Measurements from ENCODE around the gene AK1. TPM values are rescaled to one million over a fixed set of nuclear protein-coding genes. Genes with fewer than 3 reads are reported as not detected.
A peak's percentile ranks its signal among the peaks of the same experiment; 100 is the strongest.

AK1 gene
- total and polyA plus RNA-seq, 9 of the 15 experiments (the other 6 are each of a cell fraction or from before 2014, with no cell fraction given), result 10.1 to 71.8 (median 39.0) TPM

DNA sequence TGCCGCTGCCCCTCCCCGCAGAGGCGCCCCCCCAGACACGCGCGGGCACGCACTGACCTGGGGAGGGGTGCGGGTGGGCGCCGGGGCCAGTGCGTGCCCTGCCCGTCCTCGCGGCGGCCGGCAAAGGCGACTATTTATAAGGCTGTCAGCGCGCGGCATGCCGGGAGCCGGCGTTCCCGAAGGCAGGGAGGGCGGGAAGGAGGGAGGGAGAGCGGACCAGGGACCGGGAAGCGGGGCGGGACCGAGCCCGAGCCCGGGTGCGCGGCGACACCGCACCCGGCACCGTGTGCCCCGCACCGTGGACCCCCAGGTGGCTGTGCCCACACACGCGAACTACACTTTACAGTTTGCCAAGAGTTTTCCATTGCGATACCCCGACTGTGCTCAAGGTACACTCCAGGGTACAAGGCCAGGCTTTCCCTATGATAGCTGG is at the start of gene AK1 (continued):
- no peak for TF ChIP-seq ZBTB40 (IDR thresholded peaks at IDR 0.05)
- TF ChIP-seq ZBTB40 (CRISPR knock-in tag; IDR thresholded peaks at IDR 0.05), result no peak
- TF ChIP-seq ZNF274 (IDR thresholded peaks at IDR 0.05; ENCODE audit: borderline replicate concordance, low read depth, low read length), result no peak
- TF ChIP-seq, protein P1, sequence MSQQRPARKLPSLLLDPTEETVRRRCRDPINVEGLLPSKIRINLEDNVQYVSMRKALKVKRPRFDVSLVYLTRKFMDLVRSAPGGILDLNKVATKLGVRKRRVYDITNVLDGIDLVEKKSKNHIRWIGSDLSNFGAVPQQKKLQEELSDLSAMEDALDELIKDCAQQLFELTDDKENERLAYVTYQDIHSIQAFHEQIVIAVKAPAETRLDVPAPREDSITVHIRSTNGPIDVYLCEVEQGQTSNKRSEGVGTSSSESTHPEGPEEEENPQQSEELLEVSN (IDR thresholded peaks at IDR 0.05; ENCODE audit: borderline replicate concordance in 1 of 2, extremely low read depth in 1 of 2, insufficient read depth in 1 of 2, insufficient read length in 1 of 2, low read depth in 1 of 2, low read length in 1 of 2, poor library complexity in 1 of 2, severe bottlenecking in 1 of 2), result peak; percentile 65 to 77
- TF ChIP-seq RBFOX2 (IDR thresholded peaks at IDR 0.05; ENCODE audit: low read depth, low read length), result peak; percentile 77
- no peak for TF ChIP-seq MXI1 (IDR thresholded peaks at IDR 0.05; ENCODE audit: low read depth, low read length)
- TF ChIP-seq BRD4 (IDR thresholded peaks at IDR 0.05), result no peak
- TF ChIP-seq CTBP1 (IDR thresholded peaks at IDR 0.05; ENCODE audit: borderline replicate concordance), result no peak
- no peak for TF ChIP-seq NFRKB (IDR thresholded peaks at IDR 0.05; ENCODE audit: low read depth)
- no peak for TF ChIP-seq ZNF239 (CRISPR knock-in tag; IDR thresholded peaks at IDR 0.05)
- no peak for TF ChIP-seq ZNF778 (CRISPR knock-in tag; IDR thresholded peaks at IDR 0.05)
- TF ChIP-seq ZNF79 (CRISPR knock-in tag; IDR thresholded peaks at IDR 0.05; ENCODE audit: low read depth), result no peak
- TF ChIP-seq SUPT5H (IDR thresholded peaks at IDR 0.05), result no peak
- TF ChIP-seq ZNF282 (CRISPR knock-in tag; IDR thresholded peaks at IDR 0.05), result no peak
- peak; percentile 55; the same call in 1 of the 2 replicates for TF ChIP-seq POLR2A (conservative IDR thresholded peaks at IDR 0.05)
- no peak for TF ChIP-seq ZNF324 (CRISPR knock-in tag; IDR thresholded peaks at IDR 0.05)
- TF ChIP-seq ESRRB (CRISPR knock-in tag; IDR thresholded peaks at IDR 0.05; ENCODE audit: borderline replicate concordance), result no peak
- TF ChIP-seq MAFF (IDR thresholded peaks at IDR 0.05; ENCODE audit: low read length), result no peak
- no peak for TF ChIP-seq EP300 (IDR thresholded peaks at IDR 0.05; ENCODE audit: low read length)
- TF ChIP-seq ELK1 (CRISPR knock-in tag; IDR thresholded peaks at IDR 0.05), result no peak
- no peak for TF ChIP-seq POLR2AphosphoS2 (IDR thresholded peaks at IDR 0.05; ENCODE audit: low read length)
- no peak for TF ChIP-seq NCOR1 (IDR thresholded peaks at IDR 0.05)
